A549 (cell line): ENCODE results near the gene NPHP1.

ENCODE experiments used
- BHLHE40 ChIP-seq: IDR thresholded peaks from 2 replicates; pipeline ENCODE4 v1.6.1; 2012; ENCODE audit warnings: low read depth, low read length, inconsistent platforms
- CEBPB ChIP-seq, 2 experiments: fragments of >200 bp in 1 of 2; sonication (Bioruptor Twin) in 1 of 2; formaldehyde crosslinking in 1 of 2; IDR thresholded peaks; 2 replicates each; pipeline ENCODE4 v1.6.1; 2012 to 2016
- CHD2 ChIP-seq: fragments of 150-350 bp; IDR thresholded peaks from 2 replicates; pipeline ENCODE4 v1.6.1; 2014; ENCODE audit warnings: low read length; ENCODE audit not compliant: partially characterized antibody
- CTCF ChIP-seq: fragments of >200 bp; sonication (Bioruptor Twin); formaldehyde crosslinking; IDR thresholded peaks from 3 replicates; pipeline ENCODE4 v1.5.1; 2016
- EP300 ChIP-seq, 2 experiments: fragments of >200 bp; sonication (Bioruptor Twin); formaldehyde crosslinking; IDR thresholded peaks; 2 replicates in 1 of 2; 3 replicates in 1 of 2; pipeline ENCODE4 v1.6.1; 2016 to 2017
- FOSL2 ChIP-seq, 2 experiments: fragments of 450-650 bp in 1 of 2; fragments of >200 bp in 1 of 2; sonication (Bioruptor Twin) in 1 of 2; formaldehyde crosslinking; IDR thresholded peaks; 2 replicates each; pipeline versions ENCODE4 v1.5.0 to v1.6.1; 2016 to 2020; ENCODE audit warnings: mild to moderate bottlenecking in 1 of 2, moderate library complexity in 1 of 2
- HMGXB4 ChIP-seq: fragments of 250-450 bp; sonication (Bioruptor Pico); IDR thresholded peaks from 2 replicates; pipeline ENCODE4 v1.5.0; 2021; ENCODE audit warnings: mild to moderate bottlenecking, moderate library complexity, borderline replicate concordance
- JUNB ChIP-seq: fragments of >200 bp; sonication (Bioruptor Twin); formaldehyde crosslinking; IDR thresholded peaks from 2 replicates; pipeline ENCODE4 v1.6.1; 2016
- KDM1A ChIP-seq: fragments of 200-600 bp; sonication (generic); IDR thresholded peaks from 2 replicates; pipeline ENCODE4 v1.6.1; 2016; ENCODE audit warnings: low read depth, mild to moderate bottlenecking
- POLR2A ChIP-seq: IDR thresholded peaks from 2 replicates; pipeline ENCODE4 v1.6.1; 2012; ENCODE audit warnings: mild to moderate bottlenecking, low read length
- REST ChIP-seq: fragments of 200-600 bp; sonication (generic); IDR thresholded peaks from 2 replicates; pipeline ENCODE4 v1.6.1; 2016; ENCODE audit warnings: antibody characterized with exemption, mild to moderate bottlenecking, moderate library complexity
- SREBF2 ChIP-seq: fragments of 450-650 bp; IDR thresholded peaks from 2 replicates; pipeline ENCODE4 v1.6.1; 2014; ENCODE audit warnings: mild to moderate bottlenecking, moderate library complexity
- ZNF302 ChIP-seq: fragments of 250-450 bp; sonication (Bioruptor Pico); IDR thresholded peaks from 2 replicates; pipeline ENCODE4 v1.9.0; 2021; ENCODE audit warnings: inconsistent platforms, mild to moderate bottlenecking, moderate library complexity
- ZSCAN20 ChIP-seq: fragments of 250-450 bp; sonication (Bioruptor Pico); IDR thresholded peaks from 2 replicates; pipeline ENCODE4 v1.8.0; 2022; ENCODE audit warnings: mild to moderate bottlenecking, moderate library complexity

GRCh38 chr2:110114831-110115255, 90.0 kb downstream of the NPHP1 start:
- TF ChIP-seq CTCF (no peak), CEBPB (IDR thresholded peaks at IDR 0.05) (no peak), POLR2A (no peak; the same call in 1 of the 2 replicates), REST (no peak), ZSCAN20 (CRISPR knock-in tag) (no peak), CHD2 (no peak), JUNB (no peak), HMGXB4 (CRISPR knock-in tag) (no peak), FOSL2 (IDR thresholded peaks at IDR 0.05) (no peak), FOSL2 (CRISPR knock-in tag; IDR thresholded peaks at IDR 0.05) (no peak), ZNF302 (CRISPR knock-in tag) (no peak), EP300 (IDR thresholded peaks at IDR 0.05) (no peak), BHLHE40 (no peak), KDM1A (no peak), SREBF2 (no peak)
